CD4-positive, alpha-beta T cell treated with Interferon gamma for 1 hour (primary cell): ENCODE results near the gene HOPX.
"Not testable (repeated sequence)": the region's sequence is repeated elsewhere in the genome, so short reads cannot be mapped to it uniquely, and the experiment has no call there.

Source experiments
- DNase-seq: peaks from one replicate; pipeline ENCODE4 v3.0.0-alpha.2; 2020

HOPX gene

GRCh38 chr4:56686537-56687231 is 5.6 kb upstream of the HOPX start:
- no peak for DNase-seq

GRCh38 chr4:56684320-56685050 is 3.4 kb upstream of the HOPX start:
- no peak for DNase-seq

DNA sequence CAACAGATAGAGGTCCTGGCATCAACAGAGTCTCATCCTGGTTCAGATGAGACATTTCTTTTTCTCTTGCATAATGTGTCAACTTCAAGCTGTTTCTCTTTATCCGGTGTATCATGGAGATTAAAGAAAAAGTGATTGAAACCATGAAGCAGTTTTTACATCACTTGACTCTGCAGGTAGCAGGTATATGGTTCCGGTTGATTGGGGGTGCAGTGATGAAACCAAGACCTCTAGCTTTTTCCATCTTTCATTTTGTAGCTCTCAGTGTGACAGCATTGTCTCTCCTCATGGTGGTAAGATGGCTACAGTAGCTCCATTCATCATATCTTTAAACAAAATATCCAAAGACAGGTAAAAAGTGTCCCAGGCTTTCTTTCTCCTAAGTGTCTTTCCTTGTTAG is 2.4 kb upstream of the HOPX start:
- no peak for DNase-seq

- DNase-seq, result no peak
Measured at GRCh38 chr4:56681853-56682525, 893 bp upstream of the HOPX start.

- no peak for DNase-seq
Measured at GRCh38 chr4:56680266-56680665, 830 bp downstream of the HOPX start.

GRCh38 chr4:56677711-56678110 is 3.4 kb downstream of the HOPX start:
- DNase-seq, result no peak

GRCh38 chr4:56674984-56675383 is 6.1 kb downstream of the HOPX start:
- no peak for DNase-seq

DNA sequence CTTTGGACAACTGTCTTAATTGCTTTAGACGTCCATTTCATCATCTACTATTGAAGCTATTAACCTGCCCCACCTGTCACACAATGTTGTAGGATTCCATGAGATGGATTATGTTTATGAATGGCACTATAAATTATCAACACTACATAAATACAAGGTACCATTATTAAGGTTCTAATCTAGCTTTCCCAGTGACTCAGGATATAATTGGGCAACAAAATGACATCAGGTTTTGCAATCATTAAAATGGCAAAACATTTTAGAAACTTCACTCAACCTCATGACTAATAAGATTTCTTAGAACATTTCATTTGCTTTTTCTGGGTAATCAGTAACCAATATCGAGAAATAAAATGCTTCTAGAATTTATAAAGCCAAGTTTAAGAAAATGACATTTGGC is 9.2 kb downstream of the HOPX start:
- no peak for DNase-seq

DNA sequence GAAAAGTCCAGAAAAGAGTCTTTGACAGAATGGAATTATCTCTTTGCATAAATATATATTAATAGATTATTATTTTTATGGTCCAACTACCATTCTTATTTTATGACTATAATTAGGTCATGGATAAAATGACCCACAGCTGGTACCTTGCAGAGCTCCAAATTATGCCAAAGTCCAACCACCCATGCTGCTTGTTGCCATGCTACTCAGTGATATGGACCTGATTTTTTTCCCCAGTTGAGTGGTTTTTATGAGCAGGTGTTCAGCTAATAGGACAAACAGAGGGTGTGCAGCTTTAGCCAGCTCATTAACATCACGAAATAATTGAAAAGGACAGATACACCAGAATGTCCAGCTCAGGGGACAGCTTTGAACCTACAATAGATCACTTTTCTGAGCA is 9.7 kb downstream of the HOPX start:
- no peak for DNase-seq

- no peak for DNase-seq
Measured at GRCh38 chr4:56668267-56668666, 12.8 kb downstream of the HOPX start.

DNA sequence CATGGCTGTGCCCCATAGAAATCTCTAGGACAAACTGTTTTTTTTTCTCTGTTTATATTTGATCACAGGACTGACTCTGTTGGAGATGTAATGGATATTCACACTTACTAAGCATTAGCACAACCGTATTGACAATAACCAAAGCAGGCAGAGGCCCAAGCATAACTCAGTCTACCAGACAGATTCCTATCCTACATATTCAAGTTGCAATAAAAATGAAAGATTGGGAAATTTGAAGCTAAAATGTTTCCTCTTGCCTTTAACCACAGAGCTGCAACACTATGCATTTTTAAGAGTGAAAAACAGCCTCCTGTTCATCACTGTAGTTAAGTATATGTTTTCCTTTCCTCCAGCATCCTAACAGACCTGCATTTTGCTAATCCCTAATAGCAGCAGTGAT is 13.7 kb downstream of the HOPX start:
- not testable (repeated sequence) for DNase-seq

DNA sequence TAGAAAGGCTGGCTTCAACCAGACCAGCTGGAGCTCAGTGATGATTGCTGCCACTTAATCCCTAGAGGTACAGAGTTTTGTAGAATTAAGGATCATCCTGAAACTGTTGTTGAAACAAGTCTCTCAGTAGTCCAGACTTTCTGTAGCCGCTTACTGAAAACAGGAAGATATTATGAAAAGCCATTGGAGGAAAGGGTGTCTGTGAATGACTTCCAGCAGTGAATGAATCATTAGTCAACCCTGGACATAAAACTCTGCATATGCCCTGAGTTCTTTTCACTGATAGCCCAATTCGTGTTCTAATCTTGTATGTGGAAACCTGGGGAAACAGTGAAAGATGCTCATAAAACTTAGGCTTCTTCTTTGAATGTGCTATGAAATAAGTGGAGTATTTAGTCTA is 14.8 kb downstream of the HOPX start:
- no peak for DNase-seq

GRCh38 chr4:56665781-56666180 is 15.3 kb downstream of the HOPX start:
- no peak for DNase-seq

- no peak for DNase-seq
Measured at GRCh38 chr4:56662782-56663468, 18.2 kb downstream of the HOPX start.

GRCh38 chr4:56659946-56660345 is 21.1 kb downstream of the HOPX start:
- DNase-seq, result no peak

DNA sequence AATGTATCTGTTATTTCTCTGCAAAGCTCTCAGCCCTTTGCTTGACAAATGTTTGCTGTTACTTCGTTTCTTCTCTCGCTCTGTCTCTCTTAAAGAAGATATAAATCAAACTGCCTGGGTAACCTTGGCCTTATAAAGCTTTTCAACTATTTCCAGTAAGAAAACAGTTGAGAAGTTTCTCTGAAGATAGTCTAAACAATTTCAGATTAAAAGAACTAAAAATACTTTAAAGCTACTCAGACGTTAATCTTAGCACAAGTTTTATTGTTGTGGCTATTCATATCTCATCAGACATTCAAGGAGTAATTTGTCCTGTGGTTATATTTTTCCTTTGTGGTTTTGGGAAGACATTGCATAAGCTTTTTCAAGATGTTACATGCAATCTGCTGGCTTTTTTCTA is 22.6 kb downstream of the HOPX start:
- no peak for DNase-seq

DNA sequence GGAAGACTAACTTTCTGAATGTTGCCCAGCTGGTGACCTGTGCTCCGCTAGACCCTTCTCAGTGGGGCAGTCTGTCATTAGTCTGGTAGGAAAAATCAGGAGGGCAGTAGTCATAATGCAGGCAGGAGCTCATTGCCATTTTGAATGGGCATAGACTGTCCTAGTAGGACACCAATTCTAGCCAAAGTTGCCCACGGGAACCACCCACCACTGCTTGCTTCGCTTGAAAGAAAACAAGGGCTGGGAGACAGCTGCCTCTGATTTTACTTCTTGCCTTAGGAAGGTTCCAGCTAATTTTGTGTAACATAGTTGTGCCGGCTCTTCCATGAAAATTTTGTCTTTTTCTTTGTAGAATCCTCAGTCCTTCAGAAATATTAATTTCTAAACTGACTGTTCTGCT is 23.3 kb downstream of the HOPX start:
- DNase-seq, result no peak

- DNase-seq, result no peak
Measured at GRCh38 chr4:56657128-56657527, 24.0 kb downstream of the HOPX start.

DNA sequence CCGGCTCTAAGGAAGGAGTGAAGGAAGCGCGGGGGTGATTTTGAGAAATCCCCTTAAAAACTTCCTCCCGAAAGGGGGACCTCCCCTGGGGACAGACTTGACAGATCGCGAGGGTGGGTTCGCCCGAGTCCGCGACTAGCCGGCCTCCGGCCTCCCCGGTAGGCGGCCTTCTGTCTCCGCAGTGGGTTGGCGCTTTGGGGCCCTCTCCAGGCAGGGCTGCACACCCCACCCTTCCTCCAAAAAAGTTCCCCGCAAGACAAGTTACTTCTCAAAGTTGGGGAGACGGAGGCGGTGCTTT is 24.8 kb downstream of the HOPX start:
- peak; percentile 34 for DNase-seq

DNA sequence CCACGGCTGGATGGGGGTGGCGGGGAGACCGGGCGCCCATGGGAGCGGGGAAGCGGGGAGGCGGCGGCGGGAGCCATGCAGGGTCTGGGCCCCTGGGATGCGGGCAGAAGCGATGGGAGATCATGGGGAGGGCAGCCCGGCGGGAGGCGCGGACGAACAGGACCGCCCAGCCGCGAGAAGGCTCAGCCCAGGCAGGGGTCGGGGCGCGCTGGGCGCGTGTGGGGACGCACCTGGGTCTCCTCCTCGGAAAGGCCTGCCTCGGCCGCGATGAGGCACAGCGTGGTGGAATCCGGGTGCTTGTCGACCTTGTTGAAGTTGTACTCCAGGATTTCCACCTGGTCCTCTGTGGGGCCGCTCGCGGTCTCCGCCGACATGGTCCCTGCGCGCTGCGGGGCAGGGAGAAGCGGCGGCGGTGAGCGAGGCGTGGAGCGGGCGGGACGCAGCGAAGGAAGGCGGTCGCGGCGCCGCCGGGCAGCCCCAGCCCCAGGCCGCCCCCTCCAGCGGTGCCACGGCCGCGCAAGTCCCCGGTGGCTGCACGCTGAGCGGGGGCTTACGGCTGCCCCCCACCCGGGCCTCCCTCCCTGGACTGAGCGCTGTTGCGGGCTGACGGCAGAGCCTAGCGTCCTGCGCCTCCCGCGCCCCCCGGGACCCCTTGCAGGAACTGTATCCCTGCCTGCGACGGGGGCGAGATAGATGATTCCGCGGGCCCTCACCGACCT is 25.3 kb downstream of the HOPX start:
- DNase-seq, result no peak

DNA sequence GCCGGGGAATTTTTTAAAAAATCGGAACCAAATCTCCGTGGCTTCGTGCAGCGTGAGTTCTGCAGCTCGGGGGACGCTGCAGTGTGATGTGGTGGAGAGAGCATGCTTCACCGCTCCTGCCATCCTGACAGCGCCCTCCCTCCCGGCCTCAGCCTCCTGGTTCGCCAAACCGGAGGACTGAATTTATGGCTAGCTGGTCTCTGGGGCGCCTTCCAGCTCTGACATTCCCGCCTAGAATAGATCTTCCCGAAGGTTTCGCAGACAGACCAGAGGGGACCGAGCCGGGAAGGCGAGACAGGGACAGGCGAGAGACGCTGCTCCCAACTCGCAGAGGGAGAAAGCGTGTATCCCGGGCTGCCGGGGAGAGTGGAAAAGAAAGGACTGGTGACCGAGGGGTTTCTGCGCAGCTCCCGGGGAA is 25.9 kb downstream of the HOPX start:
- DNase-seq, result no peak

DNA sequence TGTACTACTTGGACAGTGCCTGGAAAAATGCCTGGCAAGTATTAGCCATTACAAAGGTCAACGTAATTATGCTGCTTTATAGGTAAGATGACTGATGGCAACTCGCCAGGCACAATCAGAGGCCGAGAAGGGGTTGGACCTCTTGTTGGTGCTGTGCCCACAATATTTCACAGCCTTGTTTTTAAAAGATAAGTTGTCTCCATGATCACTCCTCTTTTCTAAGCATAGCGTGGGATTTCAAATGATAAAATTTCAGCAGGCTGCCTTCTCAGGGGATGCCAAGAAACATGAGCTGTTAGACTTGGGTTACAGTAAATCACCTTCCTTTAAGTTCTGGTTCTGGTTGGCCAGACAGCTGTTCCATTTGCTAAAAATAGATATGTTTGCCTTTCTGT is 26.9 kb downstream of the HOPX start:
- DNase-seq, result no peak
